Stomach (tissue), 9 donors: Measurements from ENCODE around the gene GNPDA2. TPM values are rescaled to one million over a fixed set of nuclear protein-coding genes. Genes with fewer than 3 reads are reported as not detected.

ENCODE experiments used
- DNase-seq, 2 donors: peaks; one replicate each; pipeline versions ENCODE4 v3.0.0 to v3.0.0-alpha.2; 2013 to 2019
- H3K27ac ChIP-seq, 5 donors: fragments of 200-600 bp in 4 of 5; sonication (generic) in 4 of 5; one replicate each; pipeline ENCODE4 v1.5.1; 2013 to 2019; ENCODE audit warnings: mild to moderate bottlenecking in 1 of 5, moderate library complexity in 1 of 5
- H3K27me3 ChIP-seq, 3 donors: fragments of 200-600 bp; sonication (generic); one replicate each; pipeline ENCODE4 v1.5.1; 2017 to 2019; ENCODE audit warnings: mixed run types in 1 of 3
- H3K36me3 ChIP-seq, 4 donors: fragments of 200-600 bp; sonication (generic); 1 replicate in 3 of 4; 2 replicates in 1 of 4; pipeline ENCODE4 v1.5.1; 2016 to 2019
- H3K4me1 ChIP-seq, 4 donors: fragments of 200-600 bp; sonication (generic); one replicate each; pipeline ENCODE4 v1.5.1; 2016 to 2019
- H3K4me3 ChIP-seq, 4 donors: fragments of 200-600 bp; sonication (generic) in 3 of 4; one replicate each; pipeline ENCODE4 v1.5.1; 2016 to 2019; ENCODE audit warnings: mild to moderate bottlenecking in 1 of 4
- H3K9me3 ChIP-seq, 4 donors: fragments of 200-600 bp; sonication (generic); one replicate each; pipeline ENCODE4 v1.5.1; 2016 to 2019
- EP300 ChIP-seq: sonication (generic); formaldehyde crosslinking; IDR thresholded peaks from one replicate; pipeline ENCODE4 v1.6.1; 2017; ENCODE audit warnings: antibody characterized with exemption
- POLR2A ChIP-seq, 4 donors: fragments of 450-650 bp; IDR thresholded peaks; one replicate each; pipeline ENCODE4 v1.6.1; 2016; ENCODE audit warnings: antibody characterized with exemption in 4 of 4, control low read depth in 2 of 4, mild to moderate bottlenecking in 1 of 4, moderate library complexity in 1 of 4
- POLR2AphosphoS5 ChIP-seq, 3 donors: sonication (generic); formaldehyde crosslinking; IDR thresholded peaks; one replicate each; pipeline ENCODE4 v1.6.1; 2016; ENCODE audit warnings: antibody characterized with exemption in 3 of 3
- WGBS, 5 donors: extraction: QIAGEN DNeasy Blood & Tissue Kit in 3 of 5; methylation state at CpG; one replicate each; pipeline versions ENCODE4 v1.1.5 to v1.1.7; 2013 to 2018; 5-methylcytosine and 5-hydroxymethylcytosine counted together
- intact Hi-C: fragments of 100-400 bp; cut with DNase I; formaldehyde crosslinking; loops from one replicate; pipeline ENCODE4 v1.15.1; 2023; ENCODE audit warnings: low total_unique reads
- polyA plus RNA-seq, 3 donors: library from polyadenylated mRNA; stranded (reverse); fragments of 200-250 nt; gene quantifications; one replicate each; pipeline ENCODE4 v1.2.3, GENCODE V29; 2013
- total RNA-seq, 5 donors: library from RNA; depleted of rRNA; stranded (reverse); fragments of >200 nt; gene quantifications; one replicate each; pipeline versions ENCODE4 v1.1.0 to v1.2.3, GENCODE V29; 2014 to 2016
- TF ChIP-seq, protein P1 (sequence below), 7 experiments: fragments of 450-650 bp in 4 of 7; fragments of 200-600 bp in 3 of 7; sonication (generic) in 3 of 7; IDR thresholded peaks; one replicate each; pipeline ENCODE4 v1.5.1; 2016 to 2019; ENCODE audit warnings: antibody characterized with exemption in 7 of 7, control low read depth in 2 of 7, mild to moderate bottlenecking in 1 of 7
- donor health status: healthy with polysubstance abuse.
- donor health status: Bipolar disorder and iron deficiency.
- donor health status: healthy.

The GNPDA2 gene
- total and polyA plus RNA-seq, 8 donors: 0.58 to 32.1 (median 11.7) TPM

- Histone ChIP-seq H3K27ac (no peak overlapping the region), H3K4me3 (no peak overlapping the region), H3K9me3 (no peaks in the 10 kb centered on the region), H3K27me3 (no peaks in the 10 kb centered on the region), H3K36me3 (no peaks in the 10 kb centered on the region), H3K4me1 (peaks cover 0 to 26% (median 15%) of the 10 kb centered on the region in 4 donors)
- 80 to 87% (median 84%) methylated on average over 4 of the region's 4 CpGs for WGBS, 5 donors
- DNase-seq: peak in 1 of 2 donors; percentile 6
- intact Hi-C loops: no loop called here
- TF ChIP-seq POLR2AphosphoS5 (IDR thresholded peaks at IDR 0.05): no peak
- TF ChIP-seq, protein P1, sequence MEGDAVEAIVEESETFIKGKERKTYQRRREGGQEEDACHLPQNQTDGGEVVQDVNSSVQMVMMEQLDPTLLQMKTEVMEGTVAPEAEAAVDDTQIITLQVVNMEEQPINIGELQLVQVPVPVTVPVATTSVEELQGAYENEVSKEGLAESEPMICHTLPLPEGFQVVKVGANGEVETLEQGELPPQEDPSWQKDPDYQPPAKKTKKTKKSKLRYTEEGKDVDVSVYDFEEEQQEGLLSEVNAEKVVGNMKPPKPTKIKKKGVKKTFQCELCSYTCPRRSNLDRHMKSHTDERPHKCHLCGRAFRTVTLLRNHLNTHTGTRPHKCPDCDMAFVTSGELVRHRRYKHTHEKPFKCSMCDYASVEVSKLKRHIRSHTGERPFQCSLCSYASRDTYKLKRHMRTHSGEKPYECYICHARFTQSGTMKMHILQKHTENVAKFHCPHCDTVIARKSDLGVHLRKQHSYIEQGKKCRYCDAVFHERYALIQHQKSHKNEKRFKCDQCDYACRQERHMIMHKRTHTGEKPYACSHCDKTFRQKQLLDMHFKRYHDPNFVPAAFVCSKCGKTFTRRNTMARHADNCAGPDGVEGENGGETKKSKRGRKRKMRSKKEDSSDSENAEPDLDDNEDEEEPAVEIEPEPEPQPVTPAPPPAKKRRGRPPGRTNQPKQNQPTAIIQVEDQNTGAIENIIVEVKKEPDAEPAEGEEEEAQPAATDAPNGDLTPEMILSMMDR (IDR thresholded peaks at IDR 0.05): no peak
- no peak for TF ChIP-seq POLR2A (IDR thresholded peaks at IDR 0.05)
- TF ChIP-seq EP300: no peak
Observed at GRCh38 chr4:44720371-44720770, 6.0 kb downstream of the GNPDA2 start.

GRCh38 chr4:44716597-44716996 lies 9.8 kb downstream of the GNPDA2 start:
- H3K9me3 ChIP-seq: no peaks in the 10 kb centered on the region
- intact Hi-C loops: no loop called here
- H3K27me3 ChIP-seq: no peaks in the 10 kb centered on the region
- H3K36me3 ChIP-seq: peaks cover 0 to 10% (median 4%) of the 10 kb centered on the region in 4 donors
- H3K4me3 ChIP-seq: no peak overlapping the region
- H3K27ac ChIP-seq: no peak overlapping the region
- TF ChIP-seq POLR2AphosphoS5 (IDR thresholded peaks at IDR 0.05): no peak
- no peak for TF ChIP-seq POLR2A (IDR thresholded peaks at IDR 0.05)
- TF ChIP-seq, protein P1 (IDR thresholded peaks at IDR 0.05): no peak
- no peak for TF ChIP-seq EP300
- WGBS, 5 donors: 41 to 58% (median 53%) methylated on average over 5 of the region's 5 CpGs
- H3K4me1 ChIP-seq: peaks cover 0 to 26% (median 10%) of the 10 kb centered on the region in 4 donors
- no peak for DNase-seq

GRCh38 chr4:44713125-44713524 lies 13.2 kb downstream of the GNPDA2 start:
- intact Hi-C loops: no loop called here
- TF ChIP-seq POLR2AphosphoS5 (IDR thresholded peaks at IDR 0.05) (no peak), EP300 (no peak), POLR2A (IDR thresholded peaks at IDR 0.05) (no peak)
- TF ChIP-seq, protein P1 (IDR thresholded peaks at IDR 0.05): no peak
- no peaks in the 10 kb centered on the region for H3K9me3 ChIP-seq
- 89 to 100% (median 100%) methylated on average over 1 of the region's 1 CpG for WGBS, 5 donors
- no peak overlapping the region for H3K4me3 ChIP-seq
- H3K4me1 ChIP-seq: peaks cover 0 to 26% (median 8%) of the 10 kb centered on the region in 4 donors
- no peak for DNase-seq
- peaks cover 0 to 16% (median 5%) of the 10 kb centered on the region in 4 donors for H3K36me3 ChIP-seq
- H3K27me3 ChIP-seq: no peaks in the 10 kb centered on the region
- H3K27ac ChIP-seq: no peak overlapping the region

DNA sequence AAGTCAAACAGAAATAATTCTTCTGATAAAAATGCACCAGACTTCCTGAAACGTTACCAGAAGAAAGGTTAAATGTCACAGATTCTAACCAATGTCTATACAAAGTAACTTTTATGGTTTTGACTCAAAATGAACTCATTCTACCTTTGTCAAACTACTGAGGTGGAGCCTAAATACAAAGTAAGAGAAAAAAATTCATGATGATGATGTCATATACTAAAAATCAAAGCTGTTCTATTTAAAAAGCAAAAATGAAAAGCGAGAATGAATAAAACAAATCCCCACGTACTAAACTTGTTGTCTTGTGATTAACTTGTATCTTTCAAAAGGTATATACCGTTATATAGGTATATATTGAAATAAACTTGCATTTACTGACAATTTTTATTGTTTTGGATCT lies 21.7 kb downstream of the GNPDA2 start:
- intact Hi-C loops: no loop called here
- H3K4me1 ChIP-seq: peaks cover 3 to 17% (median 8%) of the 10 kb centered on the region in 4 donors
- no peak overlapping the region for H3K27ac ChIP-seq
- H3K4me3 ChIP-seq: no peak overlapping the region
- peaks cover 0 to 72% (median 54%) of the 10 kb centered on the region in 4 donors for H3K36me3 ChIP-seq
- TF ChIP-seq EP300 (no peak), POLR2A (IDR thresholded peaks at IDR 0.05) (no peak), POLR2AphosphoS5 (IDR thresholded peaks at IDR 0.05) (no peak)
- TF ChIP-seq, protein P1 (IDR thresholded peaks at IDR 0.05): no peak
- 77 to 86% (median 80%) methylated on average over 4 of the region's 4 CpGs for WGBS, 5 donors
- no peaks in the 10 kb centered on the region for H3K9me3 ChIP-seq
- no peaks in the 10 kb centered on the region for H3K27me3 ChIP-seq
- no peak for DNase-seq
